Fibroblast of lung (primary cell): Measurements from ENCODE around the gene SOX30. TPM values are rescaled to one million over a fixed set of nuclear protein-coding genes. Genes with fewer than 3 reads are reported as not detected.

ENCODE experiments used
- DNase-seq, 2 donors: peaks; one replicate each; pipeline versions ENCODE4 v3.0.0 to v3.0.0-alpha.2; 2010; ENCODE audit warnings: low read depth in 2 of 2
- H2AFZ ChIP-seq: 2 replicates; pipeline ENCODE4 v1.5.1; 2012; ENCODE audit warnings: low read length, control low read depth, inconsistent platforms
- H3K27ac ChIP-seq: 2 replicates; pipeline ENCODE4 v1.5.1; 2011; ENCODE audit warnings: low read length, control low read depth; ENCODE audit not compliant: insufficient read depth
- H3K27me3 ChIP-seq: 2 replicates; pipeline ENCODE4 v1.5.1; 2011; ENCODE audit warnings: mild to moderate bottlenecking, low read length; ENCODE audit not compliant: control insufficient read depth, insufficient read depth
- H3K36me3 ChIP-seq: 2 replicates; pipeline ENCODE4 v1.5.1; 2011; ENCODE audit warnings: low read length; ENCODE audit not compliant: control insufficient read depth, insufficient read depth
- H3K4me1 ChIP-seq: 2 replicates; pipeline ENCODE4 v1.5.1; 2011; ENCODE audit warnings: low read length; ENCODE audit not compliant: control insufficient read depth, insufficient read depth; ENCODE audit errors: extremely low read depth
- H3K4me2 ChIP-seq: 2 replicates; pipeline ENCODE4 v1.5.1; 2011; ENCODE audit warnings: low read length, control low read depth; ENCODE audit not compliant: insufficient read depth; ENCODE audit errors: extremely low read depth
- H3K4me3 ChIP-seq, 4 experiments: fragments of 200-600 bp in 1 of 4; sonication (generic) in 1 of 4; replicated peaks in 1 of 4; 2 replicates each; pipeline ENCODE4 v1.5.1; 2011 to 2016; ENCODE audit warnings: low read length in 4 of 4, low read depth in 3 of 4, mild to moderate bottlenecking in 3 of 4, control low read depth in 2 of 4, inconsistent platforms in 1 of 4, mixed read lengths in 1 of 4; ENCODE audit not compliant: insufficient read depth in 1 of 4; ENCODE audit errors: control extremely low read depth in 1 of 4
- H3K79me2 ChIP-seq: 2 replicates; pipeline ENCODE4 v1.5.1; 2012; ENCODE audit warnings: mild to moderate bottlenecking, low read length, inconsistent platforms; ENCODE audit not compliant: control insufficient read depth, insufficient read depth
- H3K9ac ChIP-seq: 2 replicates; pipeline ENCODE4 v1.5.1; 2011; ENCODE audit warnings: mild to moderate bottlenecking, low read length, control low read depth; ENCODE audit not compliant: insufficient read depth
- H3K9me3 ChIP-seq: 2 replicates; pipeline ENCODE4 v1.5.1; 2012; ENCODE audit warnings: low read depth, low read length; ENCODE audit not compliant: control insufficient read depth, insufficient read depth
- H4K20me1 ChIP-seq: 2 replicates; pipeline ENCODE4 v1.5.1; 2011; ENCODE audit warnings: low read length; ENCODE audit not compliant: control insufficient read depth, insufficient read depth; ENCODE audit errors: extremely low read depth
- CTCF ChIP-seq, 2 donors: IDR thresholded peaks in 1 of 2; conservative IDR thresholded peaks in 1 of 2; 1 replicate in 1 of 2; 2 replicates in 1 of 2; pipeline ENCODE4 v1.5.1; 2011 to 2012; ENCODE audit warnings: low read length in 2 of 2, control low read depth in 1 of 2, inconsistent platforms in 1 of 2, low read depth in 1 of 2, mild to moderate bottlenecking in 1 of 2
- EZH2 ChIP-seq: IDR thresholded peaks from 2 replicates; pipeline ENCODE4 v1.5.1; 2012; ENCODE audit warnings: low read length, control low read depth, mild to moderate bottlenecking; ENCODE audit errors: missing control alignments
- polyA plus RNA-seq, 2 donors: library from polyadenylated mRNA; depleted of rRNA in 1 of 2; stranded (reverse) in 1 of 2; unstranded in 1 of 2; fragments of >200 nt; gene quantifications; 2 replicates each; pipeline ENCODE4 v1.2.1, GENCODE V29; 2011 to 2012; ENCODE audit warnings: missing spikeins in 1 of 2
- total RNA-seq: library from RNA; depleted of rRNA; stranded (reverse); fragments of >200 nt; gene quantifications from 2 replicates; pipeline ENCODE4 v1.2.1, GENCODE V29; 2014

Gene SOX30
- total and polyA plus RNA-seq, 2 donors (not counting 1 experiment from before 2014, with no cell fraction given): 0.02 TPM; not detected in 1

- Histone ChIP-seq H3K4me2 (no peak overlapping the region), H3K36me3 (no peaks in the 10 kb centered on the region), H3K4me1 (no peaks in the 10 kb centered on the region), H3K4me3 (no peak overlapping the region), H3K9me3 (no peaks in the 10 kb centered on the region), H4K20me1 (no peaks in the 10 kb centered on the region), H3K27me3 (no peaks in the 10 kb centered on the region), H2AFZ (no peak overlapping the region), H3K79me2 (no peaks in the 10 kb centered on the region), H3K27ac (no peak overlapping the region), H3K9ac (no peak overlapping the region)
- DNase-seq: no peak
- no peak for TF ChIP-seq CTCF (conservative IDR thresholded peaks at IDR 0.05 in 1 of 2, IDR thresholded peaks at IDR 0.05 in 1 of 2; ENCODE audit: low read depth in 1 of 2, low read length in 2 of 2)
- no peak for TF ChIP-seq EZH2
Measured at GRCh38 chr5:157659868-157660660, 7.8 kb upstream of the SOX30 start.

DNA sequence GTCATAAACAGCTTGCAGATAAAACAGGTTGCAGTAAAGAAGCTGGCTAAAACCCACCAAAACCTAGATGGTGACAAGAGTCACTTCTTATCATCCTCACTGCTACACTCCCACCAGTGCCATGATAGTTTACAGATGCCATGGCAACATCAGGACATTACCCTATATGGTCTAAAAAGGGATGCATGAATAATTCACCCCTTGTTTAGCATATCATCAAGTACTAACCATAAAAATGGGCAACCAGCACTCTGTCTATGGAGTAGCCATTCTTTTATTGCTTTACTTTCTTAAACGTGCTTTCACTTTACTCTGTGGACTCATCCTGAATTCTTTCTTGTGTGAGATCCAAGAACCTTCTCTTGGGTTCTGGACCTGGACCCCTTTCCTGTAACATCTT lies 6.7 kb upstream of the SOX30 start:
- H3K4me3 ChIP-seq: no peak overlapping the region
- H3K9me3 ChIP-seq: no peaks in the 10 kb centered on the region
- no peak overlapping the region for H3K9ac ChIP-seq
- H3K36me3 ChIP-seq: no peaks in the 10 kb centered on the region
- H3K27ac ChIP-seq: no peak overlapping the region
- no peaks in the 10 kb centered on the region for H4K20me1 ChIP-seq
- no peak overlapping the region for H2AFZ ChIP-seq
- no peaks in the 10 kb centered on the region for H3K4me1 ChIP-seq
- no peak for DNase-seq
- no peaks in the 10 kb centered on the region for H3K79me2 ChIP-seq
- TF ChIP-seq EZH2: no peak
- TF ChIP-seq CTCF (conservative IDR thresholded peaks at IDR 0.05 in 1 of 2, IDR thresholded peaks at IDR 0.05 in 1 of 2; ENCODE audit: low read depth in 1 of 2, low read length in 2 of 2): no peak
- H3K27me3 ChIP-seq: no peaks in the 10 kb centered on the region
- H3K4me2 ChIP-seq: no peak overlapping the region

- Histone ChIP-seq H3K36me3 (no peaks in the 10 kb centered on the region), H3K27ac (no peak overlapping the region), H3K9ac (no peak overlapping the region), H3K27me3 (no peaks in the 10 kb centered on the region), H3K79me2 (no peaks in the 10 kb centered on the region), H3K4me2 (no peak overlapping the region), H2AFZ (no peak overlapping the region), H3K4me1 (no peaks in the 10 kb centered on the region), H3K4me3 (no peak overlapping the region), H4K20me1 (no peaks in the 10 kb centered on the region), H3K9me3 (no peaks in the 10 kb centered on the region)
- TF ChIP-seq EZH2 (no peak), CTCF (conservative IDR thresholded peaks at IDR 0.05 in 1 of 2, IDR thresholded peaks at IDR 0.05 in 1 of 2; ENCODE audit: low read depth in 1 of 2, low read length in 2 of 2) (no peak)
- DNase-seq: no peak
Measured at GRCh38 chr5:157657516-157657915, 5.3 kb upstream of the SOX30 start.
